ENCODE results near the gene VAMP8. TPM values are rescaled to one million over a fixed set of nuclear protein-coding genes. Genes with fewer than 3 reads are reported as not detected.

The VAMP8 gene
- total RNA-seq: 99.9 and 101 TPM in 2 replicates

GRCh38 chr2:85577386-85578242, at the start of gene VAMP8:
TSS of gene VAMP8 (plus strand) at chr2:85577586. CDS start at chr2:85577647, 61 bp downstream.

GRCh38 chr2:85538507-85539360, 38.7 kb upstream of the VAMP8 start, which contains the start of gene MAT2A:
TSS of gene MAT2A (plus strand) at chr2:85539168. CDS start at chr2:85539288, 120 bp downstream.

GRCh38 chr2:85561280-85562212, 15.8 kb upstream of the VAMP8 start, which contains the start of gene GGCX:
TSS of gene GGCX (minus strand) at chr2:85561493. CDS start at chr2:85561428, 65 bp downstream.

GRCh38 chr2:85584354-85584856, 7.0 kb downstream of the VAMP8 start, which contains the start of gene VAMP5:
TSS of gene VAMP5 (plus strand) at chr2:85584431. CDS start at chr2:85584491, 60 bp downstream.

GRCh38 chr2:85595301-85596025, 18.1 kb downstream of the VAMP8 start, which contains the start of gene RNF181:
TSS of gene RNF181 (plus strand) at chr2:85595745. CDS start at chr2:85595764, 19 bp downstream.

GRCh38 chr2:85602476-85603234, 25.3 kb downstream of the VAMP8 start, which contains the start of gene TMEM150A:
TSS of gene TMEM150A (minus strand) at chr2:85602698. CDS start at chr2:85601948, 750 bp downstream.

GRCh38 chr2:85611705-85612587, 34.6 kb downstream of the VAMP8 start, which contains the start of gene C2orf68:
TSS of gene C2orf68 (minus strand) at chr2:85612066. CDS start at chr2:85611984, 82 bp downstream.

Other genes starting within 250 kb of the VAMP8 start
- gene TGOLN2, start 249.6 kb upstream of the VAMP8 start, total RNA-seq: 28.9 and 31.1 TPM in 2 replicates
- gene RETSAT, start 223.1 kb upstream of the VAMP8 start, total RNA-seq: 47.9 and 54.3 TPM in 2 replicates
- gene ELMOD3, start 222.8 kb upstream of the VAMP8 start, total RNA-seq: 10.7 and 16.7 TPM in 2 replicates
- 287 and 398 TPM in 2 replicates for gene CAPG, start 167.2 kb upstream of the VAMP8 start, total RNA-seq
- 0.23 TPM in 1 of 2 replicates, not detected in the other for gene SH2D6, start 158.9 kb upstream of the VAMP8 start, total RNA-seq
- gene MAT2A, start 38.4 kb upstream of the VAMP8 start, total RNA-seq: 69.0 and 72.9 TPM in 2 replicates
- 34.0 and 34.6 TPM in 2 replicates for gene GGCX, start 16.1 kb upstream of the VAMP8 start, total RNA-seq
- gene VAMP5, start 6.8 kb downstream of the VAMP8 start, total RNA-seq: 1.4 and 3.0 TPM in 2 replicates
- gene RNF181, start 18.2 kb downstream of the VAMP8 start, total RNA-seq: 158 and 222 TPM in 2 replicates
- 10.4 and 12.0 TPM in 2 replicates for gene TMEM150A, start 25.1 kb downstream of the VAMP8 start, total RNA-seq
- 11.1 and 12.7 TPM in 2 replicates for gene C2orf68, start 34.5 kb downstream of the VAMP8 start, total RNA-seq
- gene USP39, start 38.6 kb downstream of the VAMP8 start, total RNA-seq: 44.0 and 72.9 TPM in 2 replicates
- gene SFTPB, start 90.6 kb downstream of the VAMP8 start, total RNA-seq: not detected in 2 replicates
- not detected in 2 replicates for gene GNLY, start 116.8 kb downstream of the VAMP8 start, total RNA-seq
- not detected in 2 replicates for gene ATOH8, start 176.4 kb downstream of the VAMP8 start, total RNA-seq

Data from hair follicular keratinocyte (primary cell).